Left ventricle myocardium inferior (tissue), 1 donor: Measurements from ENCODE around the gene RBM27. TPM values are rescaled to one million over a fixed set of nuclear protein-coding genes. Genes with fewer than 3 reads are reported as not detected.

Source experiments
- DNase-seq: peaks from one replicate; pipeline ENCODE4 v3.0.0-alpha.2; 2020
- H3K27ac ChIP-seq: fragments of 200-600 bp; replicated peaks from 2 replicates; pipeline ENCODE4 v1.8.0; 2021
- H3K27me3 ChIP-seq: fragments of 200-600 bp; 2 replicates; pipeline ENCODE4 v1.8.0; 2021; ENCODE audit warnings: low read depth
- H3K36me3 ChIP-seq: fragments of 200-600 bp; 2 replicates; pipeline ENCODE4 v1.8.0; 2021
- H3K4me1 ChIP-seq: fragments of 200-600 bp; 2 replicates; pipeline ENCODE4 v1.8.0; 2021
- H3K4me3 ChIP-seq: fragments of 200-600 bp; 2 replicates; pipeline ENCODE4 v1.8.0; 2021; ENCODE audit warnings: mild to moderate bottlenecking, moderate library complexity
- H3K9me3 ChIP-seq: fragments of 200-600 bp; replicated peaks from 2 replicates; pipeline ENCODE4 v1.8.0; 2021
- CTCF ChIP-seq: fragments of 200-600 bp; IDR thresholded peaks from 2 replicates; pipeline ENCODE4 v1.8.0; 2021; ENCODE audit warnings: antibody characterized with exemption, mild to moderate bottlenecking, borderline replicate concordance
- intact Hi-C: fragments of 100-400 bp; cut with micrococcal nuclease; formaldehyde crosslinking; loops from one replicate; pipeline ENCODE4 v1.11.0; 2022
- long read RNA-seq: library from polyadenylated mRNA; unstranded; transcript quantifications from one replicate; pipeline ENCODE4 v2.0.0, GENCODE V29; 2021
- total RNA-seq: library from RNA; stranded (reverse); fragmentation: NEBNext Ultra II Directional; extraction: Animal tissue kit (Norgen Biotek cat#: 25700); gene quantifications from one replicate; pipeline ENCODE4 v1.2.1, GENCODE V29; 2021
- donor health status: DM: no; HTN: yes; CAD: no; lungs with severe emphysema.

Gene RBM27
- 15.9 TPM for total RNA-seq
- long read RNA-seq, full-length matches to known transcripts = 13 of 19 reads
- long read RNA-seq, partial matches to known transcripts = 1 of 19 reads
- long read RNA-seq, other reads (novel, unspliced or antisense) = 5 of 19 reads

GRCh38 chr5:146203011-146203871, at the start of gene RBM27:
RBM27 (plus strand) TSS chr5:146203605; CDS start chr5:146203766, 161 bp downstream.
- intact Hi-C loops = no loop called here
- peak within 1 kb of the TSS; percentile 89 for H3K27ac ChIP-seq
- no peaks in the 10 kb centered on the region for H3K9me3 ChIP-seq
- peak; percentile 97 for DNase-seq
- H3K36me3 ChIP-seq = no peaks in the 10 kb centered on the region
- H3K27me3 ChIP-seq = no peaks in the 10 kb centered on the region
- H3K4me3 ChIP-seq = peak within 1 kb of the TSS; percentile 90
- no peak for TF ChIP-seq CTCF
- H3K4me1 ChIP-seq = peaks cover 51% of the 10 kb centered on the region

- DNase-seq = no peak
- Histone ChIP-seq H3K27ac (no peak overlapping the region), H3K4me3 (no peak overlapping the region), H3K36me3 (peaks cover 98% of the 10 kb centered on the region), H3K27me3 (no peaks in the 10 kb centered on the region), H3K4me1 (no peaks in the 10 kb centered on the region), H3K9me3 (no peaks in the 10 kb centered on the region)
- no peak for TF ChIP-seq CTCF
- intact Hi-C loops = no loop called here
Observed at GRCh38 chr5:146158255-146158654, 45.1 kb upstream of the RBM27 start.

- no peak for DNase-seq
- intact Hi-C loops = no loop called here
- Histone ChIP-seq H3K27ac (no peak overlapping the region), H3K9me3 (no peaks in the 10 kb centered on the region), H3K27me3 (no peaks in the 10 kb centered on the region), H3K36me3 (peaks cover 99% of the 10 kb centered on the region), H3K4me3 (no peak overlapping the region), H3K4me1 (no peaks in the 10 kb centered on the region)
- no peak for TF ChIP-seq CTCF
Observed at GRCh38 chr5:146164382-146164781, 39.0 kb upstream of the RBM27 start.

- Histone ChIP-seq H3K36me3 (peaks cover 99% of the 10 kb centered on the region), H3K9me3 (no peaks in the 10 kb centered on the region), H3K4me3 (no peak overlapping the region), H3K27ac (no peak overlapping the region), H3K27me3 (no peaks in the 10 kb centered on the region), H3K4me1 (no peaks in the 10 kb centered on the region)
- intact Hi-C loops = no loop called here
- TF ChIP-seq CTCF = no peak
- DNase-seq = no peak
Observed at GRCh38 chr5:146165460-146165859, 37.9 kb upstream of the RBM27 start.

GRCh38 chr5:146165903-146166302, 37.5 kb upstream of the RBM27 start:
- H3K27me3 ChIP-seq = no peaks in the 10 kb centered on the region
- intact Hi-C loops = no loop called here
- DNase-seq = no peak
- H3K4me3 ChIP-seq = no peak overlapping the region
- H3K27ac ChIP-seq = no peak overlapping the region
- no peaks in the 10 kb centered on the region for H3K9me3 ChIP-seq
- TF ChIP-seq CTCF = no peak
- H3K4me1 ChIP-seq = no peaks in the 10 kb centered on the region
- peaks cover 99% of the 10 kb centered on the region for H3K36me3 ChIP-seq
